Fibroblast of gingiva (primary cell): Measurements from ENCODE around the gene XRCC5.

Source experiments
- DNase-seq: peaks from one replicate; pipeline ENCODE4 v3.0.0-alpha.2; 2011; ENCODE audit warnings: low read depth

XRCC5 gene

GRCh38 chr2:216159646-216160045 lies 50.5 kb downstream of the XRCC5 start:
- DNase-seq = no peak

- no peak for DNase-seq
These were observed 51.6 kb downstream of the XRCC5 start for GRCh38 chr2:216160786-216161185.

- DNase-seq = no peak
These were observed 52.8 kb downstream of the XRCC5 start for GRCh38 chr2:216161967-216162366.

GRCh38 chr2:216163518-216163917 lies 54.4 kb downstream of the XRCC5 start:
- DNase-seq = peak; percentile 13

- no peak for DNase-seq
These were observed 54.9 kb downstream of the XRCC5 start for GRCh38 chr2:216164087-216164486.

GRCh38 chr2:216164576-216164975 lies 55.4 kb downstream of the XRCC5 start:
- DNase-seq = no peak

GRCh38 chr2:216165711-216166110 lies 56.6 kb downstream of the XRCC5 start:
- DNase-seq = no peak

GRCh38 chr2:216169087-216169486 lies 59.9 kb downstream of the XRCC5 start:
- no peak for DNase-seq

GRCh38 chr2:216170076-216170763 lies 61.1 kb downstream of the XRCC5 start:
- DNase-seq = no peak

GRCh38 chr2:216171011-216171410 lies 61.9 kb downstream of the XRCC5 start:
- no peak for DNase-seq

GRCh38 chr2:216172493-216172892 lies 63.3 kb downstream of the XRCC5 start:
- no peak for DNase-seq

- DNase-seq = no peak
These were observed 69.9 kb downstream of the XRCC5 start for GRCh38 chr2:216179015-216179414.

- DNase-seq = no peak
These were observed 72.2 kb downstream of the XRCC5 start for GRCh38 chr2:216181351-216181750.

GRCh38 chr2:216181953-216182461 lies 72.9 kb downstream of the XRCC5 start:
- DNase-seq = no peak

GRCh38 chr2:216183462-216183861 lies 74.3 kb downstream of the XRCC5 start:
- no peak for DNase-seq

- DNase-seq = no peak
These were observed 79.4 kb downstream of the XRCC5 start for GRCh38 chr2:216188559-216188850.

- peak; percentile 74 for DNase-seq
These were observed 79.8 kb downstream of the XRCC5 start for GRCh38 chr2:216188956-216189355.

GRCh38 chr2:216189410-216189809 lies 80.3 kb downstream of the XRCC5 start:
- DNase-seq = no peak

- no peak for DNase-seq
These were observed 83.0 kb downstream of the XRCC5 start for GRCh38 chr2:216192181-216192580.

GRCh38 chr2:216192931-216193330 lies 83.8 kb downstream of the XRCC5 start:
- no peak for DNase-seq

- no peak for DNase-seq
These were observed 84.9 kb downstream of the XRCC5 start for GRCh38 chr2:216194013-216194412.

GRCh38 chr2:216194561-216194960 lies 85.4 kb downstream of the XRCC5 start:
- DNase-seq = no peak

GRCh38 chr2:216195565-216196029 lies 86.4 kb downstream of the XRCC5 start:
- peak; percentile 73 for DNase-seq

GRCh38 chr2:216201692-216202306 lies 92.7 kb downstream of the XRCC5 start:
- no peak for DNase-seq
